KBM-7 (cell line): ENCODE data around the gene EPSTI1.

ENCODE experiments used
- DNase-seq: peaks from one replicate; pipeline ENCODE4 v3.0.0-alpha.2; 2015
- in situ Hi-C: fragments of 300-500 bp; cut with MboI; formaldehyde crosslinking; loops from 2 replicates; pipeline ENCODE4 v1.14.3; 2020; ENCODE audit warnings: low sequenced_read_pairs, low pct_unique_long_range_greater_than_20kb, mixed read lengths

The EPSTI1 gene

DNA sequence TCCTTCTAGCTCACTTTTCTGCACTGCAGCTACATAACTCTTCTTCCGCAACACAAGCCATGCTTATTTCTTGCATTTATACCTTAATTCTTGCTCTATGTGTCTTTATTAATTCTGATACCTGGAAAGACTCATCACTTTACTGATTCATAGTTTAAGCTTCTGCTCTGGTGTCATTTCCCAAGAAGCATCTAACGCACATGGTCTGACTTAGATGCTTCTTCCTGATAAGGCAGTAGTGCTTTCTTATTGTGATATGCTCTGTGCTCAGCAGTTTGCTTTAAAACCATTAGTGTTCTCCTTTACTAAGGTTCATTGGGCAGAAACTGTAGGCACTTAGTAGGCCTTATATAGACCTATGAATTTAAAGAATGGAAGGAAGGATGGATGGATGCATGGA, 66.4 kb downstream of the EPSTI1 start:
- in situ Hi-C loops = no loop called here
- no peak for DNase-seq

- in situ Hi-C loops = no loop called here
- DNase-seq = no peak
These were observed 67.7 kb downstream of the EPSTI1 start for GRCh38 chr13:42924344-42924743.

DNA sequence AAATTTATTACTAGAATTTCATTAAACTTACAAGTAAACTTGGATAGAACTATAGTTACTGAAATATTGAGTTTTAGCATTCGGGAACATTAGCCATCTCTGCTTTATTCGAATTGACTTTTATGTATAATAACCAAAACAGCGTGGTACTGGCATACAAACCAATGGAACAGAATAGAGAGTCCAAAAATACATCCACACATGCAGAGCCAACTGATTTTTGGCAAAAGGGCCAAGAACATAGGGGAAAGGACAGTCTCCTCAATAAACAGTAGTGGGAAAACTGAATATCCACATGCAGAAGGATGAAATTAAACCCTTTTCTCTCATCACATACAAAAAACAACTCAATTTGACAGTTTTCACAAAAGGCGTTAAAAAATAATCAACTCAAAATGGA, 84.3 kb downstream of the EPSTI1 start:
- no peak for DNase-seq
- in situ Hi-C loops = no loop called here

DNA sequence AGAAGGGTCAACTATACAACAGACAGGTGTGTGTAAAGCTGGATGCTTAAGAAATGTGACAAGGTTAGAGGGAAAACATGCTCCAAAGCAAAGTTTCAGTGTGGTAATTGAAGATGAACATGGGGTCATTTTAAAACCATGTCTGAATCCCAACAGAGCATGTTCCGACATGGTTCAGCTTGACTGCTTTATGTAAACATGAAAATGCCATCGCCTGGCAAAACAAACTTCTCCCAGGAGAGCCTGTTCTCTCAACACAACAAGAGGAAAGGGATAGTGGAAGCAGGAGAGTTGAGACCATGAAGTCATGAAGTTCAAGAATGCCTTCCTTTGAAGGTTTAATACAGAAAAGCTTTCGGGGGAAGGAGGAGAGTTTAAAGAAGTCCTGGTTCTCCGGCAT, 85.8 kb downstream of the EPSTI1 start:
- in situ Hi-C loops = no loop called here
- no peak for DNase-seq

- in situ Hi-C loops = no loop called here
These were observed 86.5 kb downstream of the EPSTI1 start for GRCh38 chr13:42905579-42905978.

GRCh38 chr13:42899266-42899665, 92.8 kb downstream of the EPSTI1 start:
- in situ Hi-C loops = no loop called here
- no peak for DNase-seq

More at GRCh38 chr13:42905579-42905978, 86.5 kb downstream of the EPSTI1 start:
- DNase-seq = no peak

GRCh38 chr13:42895776-42896175, 96.3 kb downstream of the EPSTI1 start:
- in situ Hi-C loops = no loop called here

DNA sequence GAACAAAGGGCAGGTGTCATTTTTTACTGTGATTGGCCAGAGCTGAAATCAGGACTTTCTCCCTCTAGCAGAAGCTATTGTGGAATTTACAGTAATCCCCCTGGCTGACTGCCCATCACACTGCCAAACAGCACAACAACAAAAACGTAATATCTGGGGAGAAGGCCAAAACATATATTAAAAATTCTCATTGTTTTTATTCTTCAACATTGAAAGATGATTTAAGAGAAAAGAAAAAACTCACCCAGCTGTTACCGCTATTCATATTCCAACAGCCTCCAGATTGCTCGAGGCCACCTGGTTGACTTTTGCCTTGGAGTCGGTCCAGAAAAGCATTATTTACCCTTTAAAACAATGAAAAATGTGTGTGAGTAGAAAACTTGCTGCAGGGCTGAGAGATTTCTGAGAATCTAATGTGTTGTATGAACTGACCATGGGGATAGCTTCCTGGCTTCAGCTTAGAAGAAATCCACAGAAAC, 97.2 kb downstream of the EPSTI1 start:
- no peak for DNase-seq
- in situ Hi-C loops = no loop called here

More at GRCh38 chr13:42895776-42896175, 96.3 kb downstream of the EPSTI1 start:
- no peak for DNase-seq

GRCh38 chr13:42893214-42893671, 98.8 kb downstream of the EPSTI1 start:
- no peak for DNase-seq
- in situ Hi-C loops = no loop called here

DNA sequence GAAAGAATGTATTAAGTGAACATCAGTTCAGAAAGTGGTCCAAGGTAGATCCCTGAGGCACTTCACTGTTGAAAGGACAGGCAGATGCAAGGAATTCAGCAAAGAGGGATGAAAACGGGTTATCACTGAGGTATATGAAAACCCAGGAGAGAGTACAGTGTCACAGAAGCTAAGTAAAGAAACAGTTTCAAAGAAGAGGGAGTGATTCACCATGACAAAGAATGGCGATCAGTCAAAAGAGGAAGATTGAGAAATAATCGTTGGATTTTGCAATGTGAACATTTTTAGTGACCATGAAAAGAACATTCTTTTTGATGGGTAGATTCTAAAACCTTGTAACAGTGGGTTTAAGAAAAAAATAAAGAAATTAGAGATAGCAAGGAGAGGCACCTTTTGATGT, 99.3 kb downstream of the EPSTI1 start:
- in situ Hi-C loops = no loop called here
- no peak for DNase-seq

- in situ Hi-C loops = no loop called here
These were observed 100.5 kb downstream of the EPSTI1 start for GRCh38 chr13:42891591-42891990.

GRCh38 chr13:42885325-42885724, 106.7 kb downstream of the EPSTI1 start:
- DNase-seq = no peak
- in situ Hi-C loops = no loop called here

More at GRCh38 chr13:42891591-42891990, 100.5 kb downstream of the EPSTI1 start:
- no peak for DNase-seq

GRCh38 chr13:42883771-42884467, 108.1 kb downstream of the EPSTI1 start:
- no peak for DNase-seq
- in situ Hi-C loops = no loop called here

- in situ Hi-C loops = no loop called here
- DNase-seq = no peak
These were observed 108.9 kb downstream of the EPSTI1 start for GRCh38 chr13:42883142-42883541.

GRCh38 chr13:42880056-42880605, 111.9 kb downstream of the EPSTI1 start:
- in situ Hi-C loops = no loop called here
- DNase-seq = no peak

- in situ Hi-C loops = no loop called here
- no peak for DNase-seq
These were observed 113.3 kb downstream of the EPSTI1 start for GRCh38 chr13:42878721-42879120.

- no peak for DNase-seq
- in situ Hi-C loops = no loop called here
These were observed 115.0 kb downstream of the EPSTI1 start for GRCh38 chr13:42876887-42877545.

GRCh38 chr13:42876270-42876714, 115.7 kb downstream of the EPSTI1 start:
- DNase-seq = no peak
- in situ Hi-C loops = no loop called here

GRCh38 chr13:42875475-42876269, 116.4 kb downstream of the EPSTI1 start:
- DNase-seq = no peak
- in situ Hi-C loops = no loop called here
